GM12878 (cell line): ENCODE measurements around the gene MIPOL1. TPM values are rescaled to one million over a fixed set of nuclear protein-coding genes. Genes with fewer than 3 reads are reported as not detected.

ENCODE experiments used
- ATAC-seq: fragments of 200-7000 bp; cut with Tn5 transposase; 3 replicates; pipeline ENCODE4 v1.9.1; 2020; ENCODE audit warnings: mild to moderate bottlenecking, moderate library complexity
- BruUV-seq: library from RNA; stranded (reverse); fragments of 400-500 nt; replicated peaks from 2 replicates; lab custom pipeline; 2021; lab: Mats Ljungman, UMichigan
- CTCF ChIA-PET: fragments of 300-600 bp; sonication (Branson Sonifier 250); formaldehyde crosslinking; extraction: SDS; loops from one replicate; lab custom pipeline; 2021; ENCODE audit warnings: inconsistent platforms; lab: Yijun Ruan, JAX
- POLR2A ChIA-PET: fragments of 350-600 bp; formaldehyde crosslinking; extraction: SDS; loops from one replicate; lab custom pipeline; 2021; ENCODE audit warnings: inconsistent platforms; lab: Charles Lee
- RAD21 ChIA-PET: fragments of 300-600 bp; sonication (Branson Sonifier 250); formaldehyde crosslinking; loops from one replicate; lab custom pipeline; 2023; ENCODE audit warnings: antibody characterized with exemption; ENCODE audit not compliant: unreplicated experiment; lab: Charles Lee
- SMC1A ChIA-PET: fragments of 300-600 bp; sonication (Branson Sonifier 250); formaldehyde crosslinking; loops from one replicate; lab custom pipeline; 2023; ENCODE audit not compliant: unreplicated experiment, uncharacterized antibody; lab: Charles Lee
- DNase-seq: peaks from one replicate; pipeline ENCODE4 v3.0.0-alpha.2; 2011; ENCODE audit warnings: low read depth, low spot score
- FAIRE-seq: peaks from 3 replicates; lab custom pipeline; 2011; peaks lifted over from hg19 to GRCh38; lab: Jason Lieb, UNC
- H2AFZ ChIP-seq: 2 replicates; pipeline ENCODE4 v1.6.0; 2011; ENCODE audit warnings: low read depth, low read length, control low read depth; ENCODE audit not compliant: control insufficient read depth
- H3K27ac ChIP-seq: 2 replicates; pipeline ENCODE4 v1.5.1; 2011; ENCODE audit warnings: control low read depth; ENCODE audit not compliant: control insufficient read depth, insufficient read depth
- H3K27me3 ChIP-seq, 2 experiments: replicated peaks in 1 of 2; 2 replicates each; pipeline versions ENCODE4 v1.6.0 to v1.6.1; 2011; ENCODE audit warnings: low read length in 1 of 2; ENCODE audit not compliant: control insufficient read depth in 2 of 2, insufficient read depth in 2 of 2
- H3K36me3 ChIP-seq, 2 experiments: 2 replicates each; pipeline ENCODE4 v1.5.1; 2011; ENCODE audit warnings: low read length in 1 of 2; ENCODE audit not compliant: control insufficient read depth in 2 of 2, insufficient read depth in 2 of 2
- H3K4me1 ChIP-seq: 2 replicates; pipeline ENCODE4 v1.6.1; 2011; ENCODE audit warnings: mild to moderate bottlenecking, low read length, moderate library complexity, mixed read lengths; ENCODE audit not compliant: control insufficient read depth, insufficient read depth
- H3K4me2 ChIP-seq: 2 replicates; pipeline ENCODE4 v1.6.0; 2011; ENCODE audit warnings: control low read depth; ENCODE audit not compliant: control insufficient read depth, insufficient read depth
- H3K4me3 ChIP-seq: fragments of 200-600 bp; sonication (generic); 2 replicates; pipeline ENCODE4 v1.5.1; 2016
- H3K79me2 ChIP-seq: 2 replicates; pipeline ENCODE4 v1.6.0; 2011; ENCODE audit warnings: low read length; ENCODE audit not compliant: control insufficient read depth, insufficient read depth
- H3K9ac ChIP-seq: 2 replicates; pipeline ENCODE4 v1.8.0; 2011; ENCODE audit warnings: low read length, control low read depth, mixed read lengths; ENCODE audit not compliant: control insufficient read depth, insufficient read depth
- H3K9me3 ChIP-seq: replicated peaks from 3 replicates; pipeline ENCODE4 v1.5.1; 2011; ENCODE audit warnings: mild to moderate bottlenecking, low read length; ENCODE audit not compliant: control insufficient read depth, insufficient read depth
- H4K20me1 ChIP-seq: 2 replicates; pipeline ENCODE4 v1.6.0; 2011; ENCODE audit not compliant: control insufficient read depth, insufficient read depth
- BACH1 ChIP-seq: fragments of 450-650 bp; IDR thresholded peaks from 2 replicates; pipeline ENCODE4 v1.6.1; 2017; ENCODE audit warnings: mild to moderate bottlenecking, borderline replicate concordance
- BRCA1 ChIP-seq: IDR thresholded peaks from 2 replicates; pipeline ENCODE4 v1.6.1; 2011; ENCODE audit warnings: low read depth, low read length, improper control_type of control experiment
- FOS ChIP-seq: IDR thresholded peaks from 3 replicates; pipeline ENCODE4 v1.6.1; 2011; ENCODE audit warnings: borderline replicate concordance; ENCODE audit not compliant: insufficient read length; ENCODE audit errors: extremely low read depth
- JUNB ChIP-seq: IDR thresholded peaks from 2 replicates; pipeline ENCODE4 v1.6.1; 2016; ENCODE audit warnings: antibody characterized with exemption, mild to moderate bottlenecking
- KDM1A ChIP-seq: fragments of 200-600 bp; sonication (generic); IDR thresholded peaks from 2 replicates; pipeline ENCODE4 v1.6.1; 2016; ENCODE audit warnings: borderline replicate concordance
- PAX8 ChIP-seq: fragments of 450-650 bp; IDR thresholded peaks from 2 replicates; pipeline ENCODE4 v1.6.1; 2017; ENCODE audit warnings: mild to moderate bottlenecking, moderate library complexity
- POLR2A ChIP-seq: IDR thresholded peaks from 2 replicates; pipeline ENCODE4 v1.6.1; 2011; ENCODE audit warnings: low read depth, mild to moderate bottlenecking, low read length
- POLR2AphosphoS5 ChIP-seq: IDR thresholded peaks from 2 replicates; pipeline ENCODE4 v1.6.1; 2011; ENCODE audit warnings: mild to moderate bottlenecking, low read length, inconsistent platforms
- STAT3 ChIP-seq: IDR thresholded peaks from 2 replicates; pipeline ENCODE4 v1.6.1; 2011; ENCODE audit warnings: low read depth, low read length, improper control_type of control experiment
- ZNF217 ChIP-seq: fragments of 450-650 bp; IDR thresholded peaks from 2 replicates; pipeline ENCODE4 v1.6.1; 2017; ENCODE audit warnings: antibody characterized with exemption, mild to moderate bottlenecking
- WGBS: methylation state at CpG from one replicate; pipeline ENCODE4 v1.1.6; 2016; ENCODE audit warnings: low lambda C conversion rate; ENCODE audit not compliant: insufficient replicate concordance, insufficient coverage; ENCODE audit errors: missing lambda C conversion rate; 5-methylcytosine and 5-hydroxymethylcytosine counted together
- in situ Hi-C: fragments of 300-500 bp; cut with MboI; formaldehyde crosslinking; loops from 9 replicates; pipeline ENCODE4 v1.14.3; 2018; ENCODE audit warnings: mixed read lengths
- intact Hi-C: fragments of 100-400 bp; cut with micrococcal nuclease; formaldehyde crosslinking; loops from one replicate; pipeline ENCODE4 v1.14.2; 2022; ENCODE audit not compliant: unreplicated experiment
- polyA plus RNA-seq, 11 experiments: library from polyadenylated mRNA; depleted of rRNA in 4 of 11; unstranded in 6 of 11; stranded (reverse) in 5 of 11; fragments of >200 nt; fragmentation: Nextera tagmentation in 4 of 11; fragmentation: Illumina TruSeq in 1 of 11; extraction: Ambion mirVana in 4 of 11; extraction: Trizol in 1 of 11; gene quantifications; 1 replicate in 1 of 11; 2 replicates in 10 of 11; pipeline versions ENCODE4 v1.2.1 to v1.2.3, GENCODE V29; 2011 to 2016; ENCODE audit warnings: inconsistent platforms in 2 of 11, missing spikeins in 2 of 11, low read depth in 1 of 11
- total RNA-seq, 4 experiments: library from RNA; depleted of rRNA in 3 of 4; stranded (reverse); fragments of >200 nt in 3 of 4; fragmentation: Illumina TruSeq in 1 of 4; extraction: Trizol in 1 of 4; gene quantifications; 2 replicates each; pipeline versions ENCODE4 v1.2.1 to v1.2.3, GENCODE V29; 2013 to 2021
- TF ChIP-seq, protein P1 (sequence below): fragments of 450-650 bp; IDR thresholded peaks from 2 replicates; pipeline ENCODE4 v1.6.1; 2017; ENCODE audit warnings: antibody characterized with exemption, mild to moderate bottlenecking, moderate library complexity

The MIPOL1 gene
- total and polyA plus RNA-seq, 10 of the 15 experiments (the other 5 are each of a cell fraction or from before 2014, with no cell fraction given) = 0.06 TPM; not detected in 9

DNA sequence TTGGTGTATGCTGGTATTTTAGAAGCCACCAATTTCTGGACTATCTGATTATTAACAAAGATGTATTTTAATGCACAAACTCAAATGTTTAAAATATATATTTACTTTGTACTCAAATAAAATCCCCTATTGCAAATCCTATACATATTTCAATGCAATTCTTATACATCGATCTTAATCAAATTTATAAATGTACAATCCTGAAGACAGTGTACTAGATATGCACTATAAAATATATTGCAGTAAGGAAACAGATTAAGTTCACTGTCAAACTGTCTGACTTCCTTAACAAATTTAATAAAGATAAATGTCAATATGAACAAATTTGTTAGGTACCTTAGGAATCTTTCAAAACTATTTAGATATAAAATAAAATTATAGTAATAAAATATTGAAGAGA, 353.4 kb downstream of the MIPOL1 start:
- no peak overlapping the region for H3K27ac ChIP-seq
- POLR2A ChIA-PET = no interaction called here
- H3K4me3 ChIP-seq = no peak overlapping the region
- FAIRE-seq = no peak
- 43% methylated on average over 1 of the region's 1 CpG for WGBS
- no peak for DNase-seq
- in situ Hi-C loops = no loop called here
- no peak overlapping the region for H3K9ac ChIP-seq
- no peaks in the 10 kb centered on the region for H3K27me3 ChIP-seq
- no TSS peak for BruUV-seq
- RAD21 ChIA-PET = no interaction called here
- CTCF ChIA-PET = no interaction called here
- SMC1A ChIA-PET = no interaction called here
- H4K20me1 ChIP-seq = no peaks in the 10 kb centered on the region
- intact Hi-C loops = no loop called here
- no peak overlapping the region for H3K4me2 ChIP-seq
- no peaks in the 10 kb centered on the region for H3K9me3 ChIP-seq
- TF ChIP-seq FOS = no peak
- no peak for TF ChIP-seq PAX8
- TF ChIP-seq KDM1A = no peak
- TF ChIP-seq BRCA1 = no peak
- no peak for TF ChIP-seq STAT3
- no peak for TF ChIP-seq ZNF217
- TF ChIP-seq JUNB = no peak
- no peak for TF ChIP-seq POLR2AphosphoS5
- no peak for TF ChIP-seq BACH1
- TF ChIP-seq, protein P1, sequence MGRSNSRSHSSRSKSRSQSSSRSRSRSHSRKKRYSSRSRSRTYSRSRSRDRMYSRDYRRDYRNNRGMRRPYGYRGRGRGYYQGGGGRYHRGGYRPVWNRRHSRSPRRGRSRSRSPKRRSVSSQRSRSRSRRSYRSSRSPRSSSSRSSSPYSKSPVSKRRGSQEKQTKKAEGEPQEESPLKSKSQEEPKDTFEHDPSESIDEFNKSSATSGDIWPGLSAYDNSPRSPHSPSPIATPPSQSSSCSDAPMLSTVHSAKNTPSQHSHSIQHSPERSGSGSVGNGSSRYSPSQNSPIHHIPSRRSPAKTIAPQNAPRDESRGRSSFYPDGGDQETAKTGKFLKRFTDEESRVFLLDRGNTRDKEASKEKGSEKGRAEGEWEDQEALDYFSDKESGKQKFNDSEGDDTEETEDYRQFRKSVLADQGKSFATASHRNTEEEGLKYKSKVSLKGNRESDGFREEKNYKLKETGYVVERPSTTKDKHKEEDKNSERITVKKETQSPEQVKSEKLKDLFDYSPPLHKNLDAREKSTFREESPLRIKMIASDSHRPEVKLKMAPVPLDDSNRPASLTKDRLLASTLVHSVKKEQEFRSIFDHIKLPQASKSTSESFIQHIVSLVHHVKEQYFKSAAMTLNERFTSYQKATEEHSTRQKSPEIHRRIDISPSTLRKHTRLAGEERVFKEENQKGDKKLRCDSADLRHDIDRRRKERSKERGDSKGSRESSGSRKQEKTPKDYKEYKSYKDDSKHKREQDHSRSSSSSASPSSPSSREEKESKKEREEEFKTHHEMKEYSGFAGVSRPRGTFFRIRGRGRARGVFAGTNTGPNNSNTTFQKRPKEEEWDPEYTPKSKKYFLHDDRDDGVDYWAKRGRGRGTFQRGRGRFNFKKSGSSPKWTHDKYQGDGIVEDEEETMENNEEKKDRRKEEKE = no peak
- TF ChIP-seq POLR2A = no peak
- H2AFZ ChIP-seq = no peak overlapping the region
- H3K36me3 ChIP-seq = no peaks in the 10 kb centered on the region
- no peak for ATAC-seq
- H3K4me1 ChIP-seq = no peaks in the 10 kb centered on the region
- no peaks in the 10 kb centered on the region for H3K79me2 ChIP-seq
